Measurements from ENCODE around the gene PBX4. TPM values are rescaled to one million over a fixed set of nuclear protein-coding genes. Genes with fewer than 3 reads are reported as not detected.
A peak's percentile ranks its signal among the peaks of the same experiment; 100 is the strongest.

The PBX4 gene
- total RNA-seq, 1 donor from 2014 or later: 3.4 TPM

GRCh38 chr19:19645233-19645870, 26.9 kb upstream of the PBX4 start:
- intact Hi-C loops (cut with DNase I): no loop called here
- ATAC-seq: no peak
- peaks cover 8% of the 10 kb centered on the region for H3K4me1 ChIP-seq
- peaks cover 48% of the 10 kb centered on the region for H3K36me3 ChIP-seq
- no peak overlapping the region for H3K4me3 ChIP-seq
- TF ChIP-seq CTCF (IDR thresholded peaks at IDR 0.05): no peak
- H3K27me3 ChIP-seq: no peaks in the 10 kb centered on the region
- no peak overlapping the region for H3K27ac ChIP-seq
- H3K9me3 ChIP-seq: no peaks in the 10 kb centered on the region
- no peak for DNase-seq

GRCh38 chr19:19644054-19644388, 25.5 kb upstream of the PBX4 start:
- ATAC-seq (no peak), DNase-seq (no peak)
- Histone ChIP-seq H3K36me3 (peaks cover 37% of the 10 kb centered on the region), H3K4me1 (peaks cover 8% of the 10 kb centered on the region), H3K4me3 (peak overlapping the region; percentile 94), H3K27me3 (no peaks in the 10 kb centered on the region), H3K27ac (peak overlapping the region; percentile 72), H3K9me3 (no peaks in the 10 kb centered on the region)
- no peak for TF ChIP-seq CTCF (IDR thresholded peaks at IDR 0.05)
- intact Hi-C loops (cut with DNase I): loop anchor here (5.0 kb wide), 1 partner anchor 112 kb away; no protein-coding TSS in a partner anchor

- no peaks in the 10 kb centered on the region for H3K9me3 ChIP-seq
- H3K4me1 ChIP-seq: peaks cover 8% of the 10 kb centered on the region
- peak within 1 kb of the TSS; percentile 72 for H3K27ac ChIP-seq
- intact Hi-C loops (cut with DNase I): loop anchor here (5.0 kb wide), 1 partner anchor 111 kb away; no protein-coding TSS in a partner anchor
- peak; percentile 88 for TF ChIP-seq CTCF (IDR thresholded peaks at IDR 0.05)
- no peaks in the 10 kb centered on the region for H3K27me3 ChIP-seq
- H3K36me3 ChIP-seq: peaks cover 35% of the 10 kb centered on the region
- DNase-seq (peak; percentile 92), ATAC-seq (peak; percentile 92)
- peak within 1 kb of the TSS; percentile 94 for H3K4me3 ChIP-seq
Measured at GRCh38 chr19:19643158-19644053, 24.9 kb upstream of the PBX4 start, which contains the start of gene GMIP. GMIP (minus strand) TSS chr19:19643657; CDS start chr19:19643529, 128 bp downstream.

- peaks cover 8% of the 10 kb centered on the region for H3K4me1 ChIP-seq
- intact Hi-C loops (cut with DNase I): loop anchor here (5.0 kb wide), 1 partner anchor 110 kb away; no protein-coding TSS in a partner anchor
- no peak for TF ChIP-seq CTCF (IDR thresholded peaks at IDR 0.05)
- H3K36me3 ChIP-seq: peaks cover 27% of the 10 kb centered on the region
- peak overlapping the region; percentile 94 for H3K4me3 ChIP-seq
- no peaks in the 10 kb centered on the region for H3K9me3 ChIP-seq
- H3K27me3 ChIP-seq: no peaks in the 10 kb centered on the region
- no peak for DNase-seq
- ATAC-seq: peak; percentile 3
- peak overlapping the region; percentile 72 for H3K27ac ChIP-seq
Measured at GRCh38 chr19:19642506-19643157, 24.1 kb upstream of the PBX4 start.

GRCh38 chr19:19637523-19638251, 19.2 kb upstream of the PBX4 start:
- Histone ChIP-seq H3K27ac (no peak overlapping the region), H3K9me3 (no peaks in the 10 kb centered on the region), H3K4me1 (peaks cover under 1% of the 10 kb centered on the region), H3K4me3 (no peak overlapping the region), H3K27me3 (no peaks in the 10 kb centered on the region), H3K36me3 (peaks cover 33% of the 10 kb centered on the region)
- peak; percentile 51 for ATAC-seq
- DNase-seq: no peak
- TF ChIP-seq CTCF (IDR thresholded peaks at IDR 0.05): no peak
- intact Hi-C loops (cut with DNase I): no loop called here
